22Rv1 (cell line): ENCODE measurements around the gene H1-8.
"Not testable (repeated sequence)": the region's sequence is repeated elsewhere in the genome, so short reads cannot be mapped to it uniquely, and the experiment has no call there.

Experiments
- H3K27ac ChIP-seq: fragments of 450-650 bp; 2 replicates; pipeline ENCODE4 v1.5.1; 2017
- ZFX ChIP-seq: fragments of 450-650 bp; IDR thresholded peaks from 2 replicates; pipeline ENCODE4 v1.6.1; 2017; ENCODE audit warnings: antibody characterized with exemption, borderline replicate concordance
- TF ChIP-seq, protein P1 (sequence below): fragments of 450-650 bp; IDR thresholded peaks from 2 replicates; pipeline ENCODE4 v1.5.1; 2017; ENCODE audit warnings: mild to moderate bottlenecking

H1-8 gene, protein sequence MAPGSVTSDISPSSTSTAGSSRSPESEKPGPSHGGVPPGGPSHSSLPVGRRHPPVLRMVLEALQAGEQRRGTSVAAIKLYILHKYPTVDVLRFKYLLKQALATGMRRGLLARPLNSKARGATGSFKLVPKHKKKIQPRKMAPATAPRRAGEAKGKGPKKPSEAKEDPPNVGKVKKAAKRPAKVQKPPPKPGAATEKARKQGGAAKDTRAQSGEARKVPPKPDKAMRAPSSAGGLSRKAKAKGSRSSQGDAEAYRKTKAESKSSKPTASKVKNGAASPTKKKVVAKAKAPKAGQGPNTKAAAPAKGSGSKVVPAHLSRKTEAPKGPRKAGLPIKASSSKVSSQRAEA

GRCh38 chr3:129543156-129543790 is at the start of gene H1-8:
H1-8 (plus strand) TSS chr3:129543175; CDS start chr3:129543219, 44 bp downstream.
- H3K27ac ChIP-seq = no peak within 1 kb of the TSS
- TF ChIP-seq, protein P1, sequence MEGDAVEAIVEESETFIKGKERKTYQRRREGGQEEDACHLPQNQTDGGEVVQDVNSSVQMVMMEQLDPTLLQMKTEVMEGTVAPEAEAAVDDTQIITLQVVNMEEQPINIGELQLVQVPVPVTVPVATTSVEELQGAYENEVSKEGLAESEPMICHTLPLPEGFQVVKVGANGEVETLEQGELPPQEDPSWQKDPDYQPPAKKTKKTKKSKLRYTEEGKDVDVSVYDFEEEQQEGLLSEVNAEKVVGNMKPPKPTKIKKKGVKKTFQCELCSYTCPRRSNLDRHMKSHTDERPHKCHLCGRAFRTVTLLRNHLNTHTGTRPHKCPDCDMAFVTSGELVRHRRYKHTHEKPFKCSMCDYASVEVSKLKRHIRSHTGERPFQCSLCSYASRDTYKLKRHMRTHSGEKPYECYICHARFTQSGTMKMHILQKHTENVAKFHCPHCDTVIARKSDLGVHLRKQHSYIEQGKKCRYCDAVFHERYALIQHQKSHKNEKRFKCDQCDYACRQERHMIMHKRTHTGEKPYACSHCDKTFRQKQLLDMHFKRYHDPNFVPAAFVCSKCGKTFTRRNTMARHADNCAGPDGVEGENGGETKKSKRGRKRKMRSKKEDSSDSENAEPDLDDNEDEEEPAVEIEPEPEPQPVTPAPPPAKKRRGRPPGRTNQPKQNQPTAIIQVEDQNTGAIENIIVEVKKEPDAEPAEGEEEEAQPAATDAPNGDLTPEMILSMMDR = no peak
- no peak for TF ChIP-seq ZFX

DNA sequence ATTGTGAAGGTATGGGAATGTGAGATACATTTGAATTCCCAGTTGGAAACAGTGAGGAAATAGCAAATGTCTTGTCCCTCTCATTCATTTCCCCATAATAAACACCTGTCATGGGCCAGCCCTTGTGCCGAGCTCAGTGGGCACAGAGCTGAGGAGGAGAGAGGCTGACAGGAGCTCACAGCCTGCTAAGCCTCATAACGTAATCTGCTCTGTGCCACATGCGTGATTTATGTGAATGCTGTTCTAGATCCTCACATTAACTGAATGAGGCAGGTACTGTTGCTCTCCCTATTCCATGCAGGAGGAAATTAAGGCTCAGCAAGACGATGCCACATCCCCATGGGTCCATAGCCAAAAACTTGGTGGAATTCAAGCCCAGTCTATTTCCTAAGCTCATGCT is 49.8 kb upstream of the H1-8 start:
- no peak overlapping the region for H3K27ac ChIP-seq

DNA sequence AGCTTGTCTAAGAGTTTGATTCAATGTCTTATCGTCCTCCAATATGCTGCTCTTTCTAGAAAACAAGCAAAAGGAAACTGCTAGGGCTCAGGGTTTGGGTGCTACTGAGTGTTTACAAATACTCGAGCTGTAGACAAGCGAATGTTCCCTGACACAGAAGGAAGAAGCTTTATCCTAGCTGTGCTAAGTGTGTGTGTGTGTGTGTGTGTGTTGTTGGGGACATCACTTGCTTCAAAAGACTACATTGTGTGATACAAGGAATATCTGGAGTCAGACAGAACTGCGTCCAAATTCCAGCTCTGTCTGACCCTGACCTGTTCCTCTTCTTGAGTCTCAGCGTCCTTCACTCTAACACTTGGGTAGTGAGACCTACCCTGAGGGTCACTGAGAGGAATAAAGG is 48.5 kb upstream of the H1-8 start:
- H3K27ac ChIP-seq = not testable (repeated sequence)

More for the DNA sequence above, 49.8 kb upstream of the H1-8 start:
- TF ChIP-seq, protein P1 = no peak
- TF ChIP-seq ZFX = no peak

- H3K27ac ChIP-seq = not testable (repeated sequence)
Observed at GRCh38 chr3:129495006-129495639, 47.9 kb upstream of the H1-8 start.

GRCh38 chr3:129497876-129498275 is 45.1 kb upstream of the H1-8 start:
- not testable (repeated sequence) for H3K27ac ChIP-seq

- H3K27ac ChIP-seq = not testable (repeated sequence)
Observed at GRCh38 chr3:129498603-129499488, 44.1 kb upstream of the H1-8 start.

DNA sequence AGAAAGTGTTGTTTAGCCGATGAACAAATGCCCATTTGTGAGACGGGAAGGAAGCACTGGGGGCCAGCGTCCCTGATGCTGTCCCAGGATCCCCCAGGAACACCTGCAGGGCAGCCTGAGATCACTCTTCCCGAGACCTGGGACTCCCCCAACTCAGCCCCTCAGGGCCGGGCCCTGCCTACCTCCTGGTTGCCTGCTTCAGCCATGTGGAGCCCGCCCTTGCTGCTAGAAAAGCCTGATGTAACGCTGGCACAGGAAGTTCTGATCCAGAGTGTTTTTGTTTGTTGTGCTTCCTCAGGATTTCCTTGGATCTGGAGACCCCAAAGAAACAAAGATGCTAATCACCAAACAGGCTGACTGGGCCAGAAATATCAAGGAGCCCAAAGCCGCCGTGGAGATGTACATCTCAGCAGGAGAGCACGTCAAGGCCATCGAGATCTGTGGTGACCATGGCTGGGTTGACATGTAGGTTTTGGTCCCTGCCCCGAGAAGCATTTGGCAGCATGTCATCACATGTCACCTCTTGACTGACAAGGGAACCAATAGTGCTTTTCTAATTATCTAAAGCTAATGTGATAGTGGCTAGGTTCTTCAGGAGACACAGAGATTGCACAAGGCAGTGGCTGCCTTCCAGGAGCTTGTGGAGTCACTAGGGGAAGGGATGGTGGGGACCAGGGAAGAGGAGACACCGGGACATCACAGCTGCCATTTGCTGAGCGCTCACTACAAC is 43.2 kb upstream of the H1-8 start:
- H3K27ac ChIP-seq = not testable (repeated sequence)

DNA sequence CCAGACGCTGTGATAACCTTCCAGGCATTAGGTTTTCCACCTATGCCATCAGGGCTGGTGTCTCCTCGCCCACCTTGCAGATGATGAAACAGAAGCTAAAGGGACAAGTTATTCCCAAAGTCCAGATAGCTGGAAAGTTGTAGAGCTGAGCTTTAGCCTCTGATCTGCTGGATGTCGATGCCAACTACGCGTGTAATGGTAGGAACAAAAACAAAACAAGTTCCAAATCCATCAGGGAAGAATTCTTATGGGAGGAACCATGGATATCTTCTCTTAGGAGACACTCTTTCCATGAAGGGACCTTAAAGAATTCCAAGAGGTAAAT is 42.7 kb upstream of the H1-8 start:
- TF ChIP-seq ZFX = no peak
- TF ChIP-seq, protein P1 = no peak

DNA sequence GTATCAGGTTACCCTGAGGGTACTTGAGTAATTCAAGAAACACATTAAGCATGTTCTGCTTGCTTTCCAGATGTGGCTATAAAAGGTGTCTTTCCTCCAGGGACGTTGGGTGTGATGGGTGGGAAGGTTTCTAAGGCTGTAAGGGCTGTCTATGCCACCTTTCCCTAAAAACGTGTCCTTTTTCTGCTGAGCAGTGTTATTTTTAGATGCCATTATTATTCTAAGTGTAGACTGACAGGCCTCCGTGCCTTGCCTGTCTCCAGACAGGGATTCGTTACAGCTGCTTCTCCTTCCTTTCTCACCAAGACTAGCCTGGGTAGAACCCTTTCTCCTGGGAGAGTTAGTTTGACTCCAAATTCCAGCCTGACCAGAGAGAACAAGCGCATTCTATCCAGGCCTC is 41.3 kb upstream of the H1-8 start:
- no peak for TF ChIP-seq ZFX
- TF ChIP-seq, protein P1 = no peak
- H3K27ac ChIP-seq = no peak overlapping the region

More for the DNA sequence above, 42.7 kb upstream of the H1-8 start:
- H3K27ac ChIP-seq = no peak overlapping the region
